Islet of Langerhans (tissue), 1 donor: Measurements from ENCODE around the gene OMP.
"Not testable (repeated sequence)": the region's sequence is repeated elsewhere in the genome, so short reads cannot be mapped to it uniquely, and the experiment has no call there.

ENCODE experiments used
- FAIRE-seq: peaks from one replicate; lab custom pipeline; 2011; peaks lifted over from hg19 to GRCh38; lab: Jason Lieb, UNC

OMP gene

GRCh38 chr11:77087723-77088225, 14.9 kb upstream of the OMP start:
- FAIRE-seq = no peak

- FAIRE-seq = no peak
Measured at GRCh38 chr11:77088236-77089003, 14.2 kb upstream of the OMP start.

- no peak for FAIRE-seq
Measured at GRCh38 chr11:77089004-77089545, 13.6 kb upstream of the OMP start.

DNA sequence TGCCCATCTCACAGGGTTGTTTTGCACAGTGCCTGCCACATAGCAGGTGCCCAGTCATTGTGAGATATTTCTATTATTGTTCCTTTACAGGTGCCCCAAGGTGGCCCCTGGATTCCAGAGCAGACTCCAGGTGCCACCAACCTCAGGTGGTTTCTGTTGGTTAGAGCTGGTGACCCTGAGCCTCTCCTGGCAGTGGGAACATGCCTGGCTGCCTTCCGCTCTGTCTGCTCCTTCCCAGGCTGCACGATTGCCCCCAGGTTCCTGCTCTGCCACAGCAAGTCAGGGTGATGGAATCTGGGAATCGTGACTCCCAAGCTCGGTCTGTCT, 12.6 kb upstream of the OMP start:
- FAIRE-seq = no peak

GRCh38 chr11:77090373-77091111, 12.1 kb upstream of the OMP start:
- no peak for FAIRE-seq

DNA sequence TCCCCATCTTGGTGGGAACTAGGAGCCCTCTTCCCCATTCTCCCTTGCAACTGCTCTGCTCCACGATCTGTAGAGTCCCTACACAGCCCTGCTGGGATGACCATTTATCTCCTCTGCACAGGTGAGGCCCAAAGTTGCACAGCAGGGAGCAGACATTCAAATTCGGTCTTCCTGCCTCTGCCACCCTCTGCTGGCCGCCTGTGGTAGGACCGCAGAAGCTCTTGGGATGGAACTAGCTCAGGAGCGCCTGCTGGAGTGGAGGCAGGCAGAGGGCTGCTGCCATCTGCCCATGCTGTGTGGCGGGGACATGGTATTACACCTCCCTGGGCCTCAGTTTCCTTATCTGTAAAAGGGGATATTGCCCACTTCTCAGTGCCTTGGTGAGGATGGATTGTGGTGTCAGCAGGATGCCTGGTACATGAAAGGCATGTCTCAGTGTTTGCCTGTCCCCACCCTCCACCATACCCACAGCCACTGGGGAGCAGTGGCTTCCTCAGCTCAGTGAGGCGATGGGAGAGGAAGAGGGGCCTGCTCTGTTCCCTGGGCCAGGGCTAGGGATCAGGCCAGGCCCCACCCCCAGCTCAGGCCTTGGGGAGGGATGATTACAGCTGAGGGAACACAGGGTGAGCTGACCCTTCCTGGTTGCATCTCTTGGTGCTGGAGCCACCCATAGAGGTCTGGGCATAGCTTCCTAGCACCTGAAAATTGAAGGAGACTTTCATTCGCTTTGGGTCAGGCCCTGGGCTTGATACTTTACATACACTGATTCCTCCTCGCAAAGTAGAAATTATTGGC, 11.3 kb upstream of the OMP start:
- peak; percentile 92 for FAIRE-seq

- FAIRE-seq = no peak
Measured at GRCh38 chr11:77092382-77092781, 10.3 kb upstream of the OMP start.

- no peak for FAIRE-seq
Measured at GRCh38 chr11:77093056-77093891, 9.4 kb upstream of the OMP start.

GRCh38 chr11:77093987-77094840, 8.4 kb upstream of the OMP start:
- no peak for FAIRE-seq

GRCh38 chr11:77094841-77095365, 7.7 kb upstream of the OMP start:
- FAIRE-seq = no peak

GRCh38 chr11:77095551-77096490, 6.8 kb upstream of the OMP start:
- no peak for FAIRE-seq

GRCh38 chr11:77096591-77097019, 6.0 kb upstream of the OMP start:
- no peak for FAIRE-seq

GRCh38 chr11:77097180-77097579, 5.5 kb upstream of the OMP start:
- not testable (repeated sequence) for FAIRE-seq

DNA sequence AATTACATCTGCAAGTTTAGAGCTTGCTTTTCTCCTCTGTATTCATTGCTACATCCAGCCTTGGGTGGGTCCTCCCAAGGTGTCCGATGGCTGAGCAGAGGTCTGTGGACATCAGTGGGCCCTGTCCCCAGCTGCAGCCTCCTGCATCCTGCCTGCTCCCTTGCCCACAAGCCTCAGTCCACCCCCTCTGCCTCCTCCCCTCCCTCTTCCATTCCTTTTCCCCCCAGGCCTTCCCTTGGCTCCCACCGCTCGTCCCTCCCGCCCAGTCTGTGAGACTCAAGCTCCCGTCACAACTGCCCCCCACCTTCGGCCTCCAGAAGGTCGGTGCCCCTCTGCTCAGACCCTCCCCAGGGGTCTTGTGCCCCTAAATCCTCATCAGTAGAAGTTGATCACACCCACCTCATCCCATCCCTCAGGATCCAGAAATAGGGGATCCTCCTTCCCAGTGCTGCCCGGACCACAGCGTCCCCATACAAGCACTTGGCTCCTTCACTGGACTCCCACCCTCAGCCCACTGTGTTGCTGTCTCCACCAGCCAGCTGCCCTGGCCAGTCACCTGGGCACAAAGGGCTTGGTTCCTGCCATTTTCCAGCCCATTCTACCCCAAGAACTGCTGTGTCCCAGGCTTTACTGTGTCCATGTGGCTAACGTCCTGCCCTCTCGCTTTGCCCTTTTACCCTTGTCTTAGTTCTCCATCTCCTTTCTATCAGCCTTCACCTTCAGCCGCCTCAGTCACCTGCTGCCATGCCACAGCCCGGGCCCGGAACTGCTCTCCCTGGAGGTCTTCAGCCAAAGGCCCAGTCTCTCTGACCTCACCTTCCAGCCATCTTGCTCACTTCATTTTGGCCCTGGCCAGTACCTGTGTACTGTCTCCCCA, 2.2 kb upstream of the OMP start:
- no peak for FAIRE-seq

GRCh38 chr11:77101043-77101537, 1.6 kb upstream of the OMP start:
- FAIRE-seq = no peak

GRCh38 chr11:77103319-77103718, 679 bp downstream of the OMP start:
- FAIRE-seq = no peak

GRCh38 chr11:77104727-77105126, 2.1 kb downstream of the OMP start:
- no peak for FAIRE-seq

DNA sequence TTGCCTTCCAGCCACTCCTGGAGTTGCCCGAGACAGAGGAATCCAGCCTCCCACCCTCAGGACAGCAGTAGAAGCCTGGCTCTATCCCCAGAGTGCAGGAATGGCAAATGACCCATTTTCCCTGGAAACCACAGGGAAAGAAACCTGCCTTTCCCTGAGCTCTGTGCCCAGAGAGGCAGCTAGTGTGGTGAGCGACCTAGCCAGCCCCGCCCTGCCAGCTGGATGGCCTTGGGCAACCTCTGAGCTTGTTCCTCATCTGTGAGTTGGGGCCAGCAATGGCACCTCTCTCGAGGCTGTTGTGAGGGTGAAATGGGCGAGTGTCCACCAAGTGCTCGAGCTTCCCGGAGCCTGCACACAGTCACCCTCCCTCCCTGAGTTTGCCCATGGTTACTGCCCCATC, 3.7 kb downstream of the OMP start:
- FAIRE-seq = no peak
